ENCODE measurements around the gene ATP6V0E2. TPM values are rescaled to one million over a fixed set of nuclear protein-coding genes. Genes with fewer than 3 reads are reported as not detected.

ATP6V0E2 gene
- total RNA-seq, 1 donor from 2014 or later = 49.4 TPM

DNA sequence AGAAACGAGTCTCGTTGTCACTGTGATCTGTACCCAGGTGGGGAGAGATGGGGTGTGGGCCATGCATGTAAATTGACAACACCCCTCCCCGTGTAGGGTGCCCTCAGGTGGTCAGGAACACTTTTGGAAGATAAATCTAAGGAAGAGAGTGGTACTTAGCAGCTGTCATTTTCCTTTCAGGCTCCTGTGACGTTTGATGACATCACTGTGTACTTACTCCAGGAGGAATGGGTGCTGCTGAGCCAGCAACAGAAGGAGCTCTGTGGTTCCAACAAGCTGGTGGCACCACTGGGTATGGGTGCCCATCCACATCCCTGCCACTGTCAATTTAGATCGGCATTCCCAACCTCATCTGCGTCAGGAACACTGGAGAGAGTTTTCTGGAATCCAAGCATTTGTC, 29.3 kb upstream of the ATP6V0E2 start:
- no peaks in the 10 kb centered on the region for H3K27me3 Mint-ChIP-seq
- no peaks in the 10 kb centered on the region for H3K36me3 Mint-ChIP-seq (ENCODE audit: insufficient read depth)
- H3K27ac Mint-ChIP-seq = no peak overlapping the region

DNA sequence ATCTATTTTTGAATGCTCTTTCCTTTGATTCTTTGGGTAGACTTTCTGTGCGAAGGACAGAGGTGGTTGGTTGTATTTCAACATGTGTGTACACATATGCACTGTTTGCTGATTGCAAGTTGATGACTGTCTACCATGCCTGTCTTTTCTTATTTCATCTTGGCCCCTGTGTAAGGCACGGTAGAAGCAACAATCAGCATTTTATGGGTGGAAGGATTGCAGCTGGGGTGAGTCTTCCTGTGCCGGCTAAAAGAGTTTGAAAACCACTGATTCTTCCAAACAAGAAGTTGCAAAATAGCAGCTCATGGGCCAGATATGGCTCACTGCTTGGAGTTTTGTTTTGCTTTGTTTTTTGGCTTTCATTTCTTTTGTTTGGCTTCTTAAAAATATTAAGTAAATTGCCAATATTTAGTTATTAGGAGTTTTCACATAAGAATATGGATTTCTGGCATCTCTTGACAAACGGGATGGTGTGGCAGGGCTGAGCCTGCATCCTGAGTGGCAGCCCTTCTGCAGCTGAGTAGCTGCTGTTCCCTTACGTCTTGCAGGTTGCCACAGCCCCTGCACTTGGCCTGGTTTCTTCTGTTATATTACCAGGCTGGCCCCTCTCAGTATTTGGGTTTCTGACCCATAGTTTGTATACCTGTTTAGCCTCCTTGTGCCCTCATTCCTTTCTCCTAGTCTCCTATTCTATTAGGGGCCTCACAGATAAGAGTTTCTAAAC, 28.4 kb upstream of the ATP6V0E2 start:
- Mint-ChIP-seq H3K36me3 (ENCODE audit: insufficient read depth) (no peaks in the 10 kb centered on the region), H3K4me3 (ENCODE audit: low read depth) (no peak overlapping the region), H3K9me3 (ENCODE audit: low read depth) (no peaks in the 10 kb centered on the region), H3K27me3 (no peaks in the 10 kb centered on the region), H3K27ac (no peak overlapping the region), H3K4me1 (ENCODE audit: low read depth) (no peaks in the 10 kb centered on the region)
- TF ChIP-seq, protein P1, sequence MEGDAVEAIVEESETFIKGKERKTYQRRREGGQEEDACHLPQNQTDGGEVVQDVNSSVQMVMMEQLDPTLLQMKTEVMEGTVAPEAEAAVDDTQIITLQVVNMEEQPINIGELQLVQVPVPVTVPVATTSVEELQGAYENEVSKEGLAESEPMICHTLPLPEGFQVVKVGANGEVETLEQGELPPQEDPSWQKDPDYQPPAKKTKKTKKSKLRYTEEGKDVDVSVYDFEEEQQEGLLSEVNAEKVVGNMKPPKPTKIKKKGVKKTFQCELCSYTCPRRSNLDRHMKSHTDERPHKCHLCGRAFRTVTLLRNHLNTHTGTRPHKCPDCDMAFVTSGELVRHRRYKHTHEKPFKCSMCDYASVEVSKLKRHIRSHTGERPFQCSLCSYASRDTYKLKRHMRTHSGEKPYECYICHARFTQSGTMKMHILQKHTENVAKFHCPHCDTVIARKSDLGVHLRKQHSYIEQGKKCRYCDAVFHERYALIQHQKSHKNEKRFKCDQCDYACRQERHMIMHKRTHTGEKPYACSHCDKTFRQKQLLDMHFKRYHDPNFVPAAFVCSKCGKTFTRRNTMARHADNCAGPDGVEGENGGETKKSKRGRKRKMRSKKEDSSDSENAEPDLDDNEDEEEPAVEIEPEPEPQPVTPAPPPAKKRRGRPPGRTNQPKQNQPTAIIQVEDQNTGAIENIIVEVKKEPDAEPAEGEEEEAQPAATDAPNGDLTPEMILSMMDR (IDR thresholded peaks at IDR 0.05; ENCODE audit: unreplicated experiment) = no peak
- DNase-seq (ENCODE audit: low spot score, unreplicated experiment) = no peak

More for the DNA sequence above, 29.3 kb upstream of the ATP6V0E2 start:
- Mint-ChIP-seq H3K4me1 (ENCODE audit: low read depth) (no peaks in the 10 kb centered on the region), H3K4me3 (ENCODE audit: low read depth) (no peak overlapping the region), H3K9me3 (ENCODE audit: low read depth) (no peaks in the 10 kb centered on the region)
- TF ChIP-seq, protein P1 (IDR thresholded peaks at IDR 0.05; ENCODE audit: unreplicated experiment) = no peak
- DNase-seq (ENCODE audit: low spot score, unreplicated experiment) = no peak

DNA sequence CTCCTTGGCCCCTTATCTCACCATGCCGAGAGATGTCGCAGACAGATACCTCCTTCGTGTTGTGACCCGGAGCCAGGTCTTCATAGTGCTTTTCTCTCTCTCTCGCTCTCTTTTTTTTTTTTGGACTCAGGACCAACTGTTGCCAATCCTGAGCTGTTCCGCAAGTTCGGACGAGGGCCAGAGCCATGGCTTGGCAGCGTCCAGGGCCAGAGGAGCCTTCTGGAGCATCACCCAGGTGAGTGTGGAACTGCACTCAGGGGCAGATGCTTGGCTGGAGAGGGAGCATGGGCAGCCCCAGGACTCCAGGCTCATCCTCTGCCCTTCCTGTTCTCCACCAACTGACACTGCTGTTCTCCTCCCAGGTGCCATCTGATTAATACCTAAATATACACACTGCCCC, 27.7 kb upstream of the ATP6V0E2 start:
- no peak for DNase-seq (ENCODE audit: low spot score, unreplicated experiment)
- H3K9me3 Mint-ChIP-seq (ENCODE audit: low read depth) = no peaks in the 10 kb centered on the region
- no peak overlapping the region for H3K27ac Mint-ChIP-seq
- H3K36me3 Mint-ChIP-seq (ENCODE audit: insufficient read depth) = no peaks in the 10 kb centered on the region
- no peaks in the 10 kb centered on the region for H3K27me3 Mint-ChIP-seq
- no peaks in the 10 kb centered on the region for H3K4me1 Mint-ChIP-seq (ENCODE audit: low read depth)
- TF ChIP-seq, protein P1 (IDR thresholded peaks at IDR 0.05; ENCODE audit: unreplicated experiment) = no peak
- no peak overlapping the region for H3K4me3 Mint-ChIP-seq (ENCODE audit: low read depth)

- no peaks in the 10 kb centered on the region for H3K27me3 Mint-ChIP-seq
- TF ChIP-seq, protein P1 (IDR thresholded peaks at IDR 0.05; ENCODE audit: unreplicated experiment) = no peak
- no peak for DNase-seq (ENCODE audit: low spot score, unreplicated experiment)
- no peaks in the 10 kb centered on the region for H3K36me3 Mint-ChIP-seq (ENCODE audit: insufficient read depth)
- no peak overlapping the region for H3K27ac Mint-ChIP-seq
- no peak overlapping the region for H3K4me3 Mint-ChIP-seq (ENCODE audit: low read depth)
- H3K9me3 Mint-ChIP-seq (ENCODE audit: low read depth) = no peaks in the 10 kb centered on the region
- H3K4me1 Mint-ChIP-seq (ENCODE audit: low read depth) = no peaks in the 10 kb centered on the region
These were observed 27.2 kb upstream of the ATP6V0E2 start for GRCh38 chr7:149846436-149847046.

DNA sequence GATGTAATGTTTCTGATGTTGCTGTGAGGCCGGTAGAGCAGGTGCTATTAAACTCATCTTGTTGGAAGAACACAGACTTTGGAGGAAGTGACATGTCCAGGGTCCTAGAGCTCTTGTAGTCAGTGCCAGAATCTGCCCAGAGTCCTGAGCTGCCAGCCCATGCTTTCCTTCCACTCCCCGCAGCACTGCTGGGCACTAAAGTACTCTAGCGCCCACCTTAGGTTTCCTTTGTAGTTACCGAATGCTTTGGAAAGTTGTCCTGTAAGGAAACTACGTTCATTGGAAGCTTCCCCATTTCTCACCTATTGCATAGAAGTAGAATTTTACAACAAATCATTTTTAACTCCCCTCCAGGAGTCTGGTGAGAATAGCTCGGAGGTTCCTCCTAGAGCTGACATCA, 24.6 kb upstream of the ATP6V0E2 start:
- Mint-ChIP-seq H3K36me3 (ENCODE audit: insufficient read depth) (peaks cover 2% of the 10 kb centered on the region), H3K27me3 (no peaks in the 10 kb centered on the region), H3K27ac (no peak overlapping the region), H3K4me1 (ENCODE audit: low read depth) (peaks cover 1% of the 10 kb centered on the region), H3K4me3 (ENCODE audit: low read depth) (no peak overlapping the region), H3K9me3 (ENCODE audit: low read depth) (no peaks in the 10 kb centered on the region)
- TF ChIP-seq, protein P1 (IDR thresholded peaks at IDR 0.05; ENCODE audit: unreplicated experiment) = no peak
- no peak for DNase-seq (ENCODE audit: low spot score, unreplicated experiment)

All from progenitor cell of endocrine pancreas (in vitro differentiated cells).